ENCODE results near the gene CGB8.
"Not testable (repeated sequence)": the region's sequence is repeated elsewhere in the genome, so short reads cannot be mapped to it uniquely, and the experiment has no call there.

CGB8 gene

GRCh38 chr19:49056101-49056901 lies 7.4 kb upstream of the CGB8 start:
- no peak; the same call in 1 of the 2 replicates for TF ChIP-seq CTCF (conservative IDR thresholded peaks at IDR 0.05)
- TF ChIP-seq ZFX (IDR thresholded peaks at IDR 0.05), result no peak
- no peak overlapping the region; the same call in 1 of the 2 replicates for H3K27ac ChIP-seq

- H3K27ac ChIP-seq, result not testable (repeated sequence)
Observed at GRCh38 chr19:49050376-49051033, 1.6 kb upstream of the CGB8 start.

- not testable (repeated sequence) for H3K27ac ChIP-seq
Observed at GRCh38 chr19:49049834-49050233, 923 bp upstream of the CGB8 start.

GRCh38 chr19:49043548-49043947 lies 5.4 kb downstream of the CGB8 start, which contains the start of gene CGB5:
CGB5 (plus strand) TSS chr19:49043848; CDS start chr19:49044210, 362 bp downstream.
- H3K27ac ChIP-seq, result not testable (repeated sequence)

GRCh38 chr19:49042666-49043065 lies 6.2 kb downstream of the CGB8 start:
- not testable (repeated sequence) for H3K27ac ChIP-seq

- TF ChIP-seq ZFX (IDR thresholded peaks at IDR 0.05) (no peak), CTCF (conservative IDR thresholded peaks at IDR 0.05) (no peak)
- H3K27ac ChIP-seq, result no peak overlapping the region
Observed at GRCh38 chr19:49042177-49042576, 6.7 kb downstream of the CGB8 start.

- not testable (repeated sequence) for H3K27ac ChIP-seq
Observed at GRCh38 chr19:49039736-49040135, 9.2 kb downstream of the CGB8 start.

GRCh38 chr19:49038557-49039276 lies 10.2 kb downstream of the CGB8 start:
- H3K27ac ChIP-seq, result not testable (repeated sequence)

- H3K27ac ChIP-seq, result not testable (repeated sequence)
Observed at GRCh38 chr19:49038111-49038510, 10.8 kb downstream of the CGB8 start.

GRCh38 chr19:49036815-49037214 lies 12.1 kb downstream of the CGB8 start, which contains the start of gene CGB1:
CGB1 (minus strand) TSS chr19:49036895; CDS start chr19:49036711, 184 bp downstream.
- TF ChIP-seq CTCF (conservative IDR thresholded peaks at IDR 0.05), result peak; percentile 46
- not testable (repeated sequence) for H3K27ac ChIP-seq

- not testable (repeated sequence) for H3K27ac ChIP-seq
- peak; percentile 53 for TF ChIP-seq CTCF (conservative IDR thresholded peaks at IDR 0.05)
Observed at GRCh38 chr19:49031642-49032301, 17.1 kb downstream of the CGB8 start, which contains the start of gene CGB2. CGB2 (plus strand) TSS chr19:49031890; CDS start chr19:49032096, 206 bp downstream.

- H3K27ac ChIP-seq, result not testable (repeated sequence)
Observed at GRCh38 chr19:49030323-49030722, 18.6 kb downstream of the CGB8 start.

GRCh38 chr19:49029749-49030148 lies 19.2 kb downstream of the CGB8 start:
- not testable (repeated sequence) for H3K27ac ChIP-seq

GRCh38 chr19:49028686-49029085 lies 20.2 kb downstream of the CGB8 start:
- H3K27ac ChIP-seq, result not testable (repeated sequence)

GRCh38 chr19:49025599-49025998 lies 23.3 kb downstream of the CGB8 start:
- not testable (repeated sequence) for H3K27ac ChIP-seq

Measured in C4-2B (cell line).